ENCODE results near the gene SIPA1. TPM values are rescaled to one million over a fixed set of nuclear protein-coding genes. Genes with fewer than 3 reads are reported as not detected.

Gene SIPA1
- total and polyA plus RNA-seq, 12 donors, result 11.8 to 85.9 (median 21.2) TPM

GRCh38 chr11:65593518-65594414 is 44.1 kb upstream of the SIPA1 start:
- H3K27me3 ChIP-seq, result no peaks in the 10 kb centered on the region
- DNase-seq, result peak in 1 of 2 donors; percentile 50
- H3K36me3 ChIP-seq, result peaks cover 0 to 71% (median 31%) of the 10 kb centered on the region in 9 donors
- H3K27ac ChIP-seq, result peak overlapping the region in 3 of 10 donors; percentile 19 to 39 (median 26)
- intact Hi-C loops (cut with DNase I), result loop anchor here in 4 of 10 donors (2.0 to 5.0 kb wide), 2 partner anchors 51 to 53 kb away; no protein-coding TSS in a partner anchor
- peaks cover 11 to 57% (median 31%) of the 10 kb centered on the region in 9 donors for H3K4me1 ChIP-seq
- H3K4me3 ChIP-seq, result no peak overlapping the region
- ATAC-seq, result peak in 7 of 8 donors; percentile 28 to 50 (median 43)
- 76 to 83% methylated on average over 26 of the region's 26 CpGs for WGBS, 2 donors
- H3K9me3 ChIP-seq, result no peaks in the 10 kb centered on the region
- TF ChIP-seq, protein P1, sequence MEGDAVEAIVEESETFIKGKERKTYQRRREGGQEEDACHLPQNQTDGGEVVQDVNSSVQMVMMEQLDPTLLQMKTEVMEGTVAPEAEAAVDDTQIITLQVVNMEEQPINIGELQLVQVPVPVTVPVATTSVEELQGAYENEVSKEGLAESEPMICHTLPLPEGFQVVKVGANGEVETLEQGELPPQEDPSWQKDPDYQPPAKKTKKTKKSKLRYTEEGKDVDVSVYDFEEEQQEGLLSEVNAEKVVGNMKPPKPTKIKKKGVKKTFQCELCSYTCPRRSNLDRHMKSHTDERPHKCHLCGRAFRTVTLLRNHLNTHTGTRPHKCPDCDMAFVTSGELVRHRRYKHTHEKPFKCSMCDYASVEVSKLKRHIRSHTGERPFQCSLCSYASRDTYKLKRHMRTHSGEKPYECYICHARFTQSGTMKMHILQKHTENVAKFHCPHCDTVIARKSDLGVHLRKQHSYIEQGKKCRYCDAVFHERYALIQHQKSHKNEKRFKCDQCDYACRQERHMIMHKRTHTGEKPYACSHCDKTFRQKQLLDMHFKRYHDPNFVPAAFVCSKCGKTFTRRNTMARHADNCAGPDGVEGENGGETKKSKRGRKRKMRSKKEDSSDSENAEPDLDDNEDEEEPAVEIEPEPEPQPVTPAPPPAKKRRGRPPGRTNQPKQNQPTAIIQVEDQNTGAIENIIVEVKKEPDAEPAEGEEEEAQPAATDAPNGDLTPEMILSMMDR (IDR thresholded peaks at IDR 0.05), result peak; percentile 49 to 80 (median 70)

DNA sequence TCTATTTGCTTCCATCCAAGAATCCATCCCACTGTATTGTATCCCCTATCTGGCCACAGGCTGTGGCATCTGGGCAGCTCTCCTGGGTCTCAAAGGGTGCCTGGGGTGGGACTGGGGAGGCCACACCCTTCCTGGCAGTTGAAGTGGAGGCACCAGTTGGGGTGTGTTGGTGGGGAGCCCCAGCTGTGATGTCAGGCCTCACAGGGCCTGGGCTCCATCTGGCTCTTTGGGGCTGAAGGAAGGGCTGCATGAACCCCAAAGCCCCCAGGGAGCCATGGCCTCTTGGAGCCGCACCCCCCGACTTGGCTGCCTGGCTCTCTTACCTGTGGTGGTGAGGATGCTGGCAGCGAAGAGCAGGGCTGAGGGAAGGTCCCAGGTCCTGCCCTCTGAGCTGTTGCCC is 42.8 kb upstream of the SIPA1 start:
- TF ChIP-seq, protein P1 (IDR thresholded peaks at IDR 0.05), result no peak
- no peak overlapping the region for H3K4me3 ChIP-seq
- H3K9me3 ChIP-seq, result no peaks in the 10 kb centered on the region
- ATAC-seq (peak in 1 of 8 donors; percentile 1), DNase-seq (no peak)
- intact Hi-C loops (cut with DNase I), result no loop called here
- peak overlapping the region in 1 of 10 donors; percentile 15 for H3K27ac ChIP-seq
- H3K36me3 ChIP-seq, result peaks cover 0 to 75% (median 32%) of the 10 kb centered on the region in 9 donors
- WGBS, 2 donors, result 69 to 88% methylated on average over 3 of the region's 3 CpGs
- peaks cover 7 to 43% (median 19%) of the 10 kb centered on the region in 9 donors for H3K4me1 ChIP-seq
- H3K27me3 ChIP-seq, result no peaks in the 10 kb centered on the region

GRCh38 chr11:65595543-65596281 is 42.2 kb upstream of the SIPA1 start, which contains the start of gene KCNK7:
Gene KCNK7, minus strand, starts transcription at chr11:65595800. Its CDS starts 28 bp downstream, at chr11:65595772.
- no peak for DNase-seq
- 69 to 70% methylated on average over 12 of the region's 12 CpGs for WGBS, 2 donors
- H3K9me3 ChIP-seq, result no peaks in the 10 kb centered on the region
- TF ChIP-seq, protein P1 (IDR thresholded peaks at IDR 0.05), result no peak
- H3K27ac ChIP-seq, result peak within 1 kb of the TSS in 2 of 10 donors; percentile 15
- H3K4me3 ChIP-seq, result no peak within 1 kb of the TSS
- H3K27me3 ChIP-seq, result no peaks in the 10 kb centered on the region
- peaks cover 0 to 75% (median 27%) of the 10 kb centered on the region in 9 donors for H3K36me3 ChIP-seq
- peaks cover 5 to 38% (median 15%) of the 10 kb centered on the region in 9 donors for H3K4me1 ChIP-seq
- peak in 1 of 8 donors; percentile 6 for ATAC-seq
- intact Hi-C loops (cut with DNase I), result no loop called here

DNA sequence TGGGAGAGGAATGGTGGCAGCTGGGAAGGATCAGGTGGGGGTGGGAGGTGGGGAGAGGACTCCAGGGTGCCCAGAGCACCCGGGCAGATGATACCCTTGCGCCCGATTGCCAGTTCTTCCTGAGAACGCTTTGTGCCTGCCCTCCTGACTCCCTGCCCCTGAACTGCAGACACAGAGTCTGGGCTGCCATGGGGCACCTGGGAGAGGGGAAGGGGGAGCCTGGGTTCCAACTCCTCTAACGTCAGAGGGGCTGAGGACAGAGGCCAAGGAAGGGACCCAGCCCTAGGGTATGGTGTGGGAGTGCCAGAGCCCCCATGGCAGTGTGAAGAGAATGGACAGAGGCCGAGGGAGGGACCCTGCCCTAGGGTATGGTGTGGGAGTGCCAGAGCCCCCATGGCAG is 41.4 kb upstream of the SIPA1 start:
- Histone ChIP-seq H3K4me3 (no peak overlapping the region), H3K27ac (no peak overlapping the region), H3K27me3 (no peaks in the 10 kb centered on the region), H3K36me3 (peaks cover 0 to 75% (median 27%) of the 10 kb centered on the region in 9 donors), H3K4me1 (peaks cover 5 to 35% (median 15%) of the 10 kb centered on the region in 9 donors), H3K9me3 (no peaks in the 10 kb centered on the region)
- TF ChIP-seq, protein P1 (IDR thresholded peaks at IDR 0.05), result no peak
- 76 to 79% methylated on average over 6 of the region's 6 CpGs for WGBS, 2 donors
- DNase-seq (no peak), ATAC-seq (no peak)
- intact Hi-C loops (cut with DNase I), result no loop called here
